ENCODE measurements around the gene SLC11A2.
"Not testable (repeated sequence)": the region's sequence is repeated elsewhere in the genome, so short reads cannot be mapped to it uniquely, and the experiment has no call there.

DNA sequence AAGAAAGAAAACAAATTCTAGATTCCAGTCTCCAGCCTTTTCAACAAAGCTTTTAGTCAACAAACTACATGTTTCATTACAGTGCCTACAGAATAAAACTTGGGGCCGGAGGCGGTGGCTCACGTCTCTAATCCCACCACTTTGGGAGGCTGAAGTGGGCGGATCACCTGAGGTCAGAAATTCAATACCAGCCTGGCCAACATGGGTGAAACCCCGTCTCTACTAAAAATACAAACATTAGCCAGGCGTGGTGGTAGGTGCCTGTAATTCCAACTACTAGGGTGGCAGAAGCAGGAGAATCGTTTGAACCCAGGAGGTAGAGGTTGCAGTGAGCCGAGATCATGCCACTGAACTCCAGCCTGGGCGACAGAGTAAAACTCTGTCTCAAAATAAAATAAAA is 11.7 kb downstream of the SLC11A2 start:
- TF ChIP-seq, protein P1, sequence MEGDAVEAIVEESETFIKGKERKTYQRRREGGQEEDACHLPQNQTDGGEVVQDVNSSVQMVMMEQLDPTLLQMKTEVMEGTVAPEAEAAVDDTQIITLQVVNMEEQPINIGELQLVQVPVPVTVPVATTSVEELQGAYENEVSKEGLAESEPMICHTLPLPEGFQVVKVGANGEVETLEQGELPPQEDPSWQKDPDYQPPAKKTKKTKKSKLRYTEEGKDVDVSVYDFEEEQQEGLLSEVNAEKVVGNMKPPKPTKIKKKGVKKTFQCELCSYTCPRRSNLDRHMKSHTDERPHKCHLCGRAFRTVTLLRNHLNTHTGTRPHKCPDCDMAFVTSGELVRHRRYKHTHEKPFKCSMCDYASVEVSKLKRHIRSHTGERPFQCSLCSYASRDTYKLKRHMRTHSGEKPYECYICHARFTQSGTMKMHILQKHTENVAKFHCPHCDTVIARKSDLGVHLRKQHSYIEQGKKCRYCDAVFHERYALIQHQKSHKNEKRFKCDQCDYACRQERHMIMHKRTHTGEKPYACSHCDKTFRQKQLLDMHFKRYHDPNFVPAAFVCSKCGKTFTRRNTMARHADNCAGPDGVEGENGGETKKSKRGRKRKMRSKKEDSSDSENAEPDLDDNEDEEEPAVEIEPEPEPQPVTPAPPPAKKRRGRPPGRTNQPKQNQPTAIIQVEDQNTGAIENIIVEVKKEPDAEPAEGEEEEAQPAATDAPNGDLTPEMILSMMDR (IDR thresholded peaks at IDR 0.05; ENCODE audit: poor library complexity) = not testable (repeated sequence)
- not testable (repeated sequence) for TF ChIP-seq EZH2 (IDR thresholded peaks at IDR 0.05; ENCODE audit: borderline replicate concordance); EZH2phosphoT487 (IDR thresholded peaks at IDR 0.05; ENCODE audit: low read depth, severe bottlenecking, unreplicated experiment)
